SIG-M5 treated with dmso at 0.1 percent for 504 hours (cell line): ENCODE measurements around the gene FOXD2.

ENCODE experiments used
- DNase-seq: peaks from one replicate; lab custom pipeline; 2025; ENCODE audit not compliant: unreplicated experiment; lab: John Stamatoyannopoulos, UW

The FOXD2 gene

DNA sequence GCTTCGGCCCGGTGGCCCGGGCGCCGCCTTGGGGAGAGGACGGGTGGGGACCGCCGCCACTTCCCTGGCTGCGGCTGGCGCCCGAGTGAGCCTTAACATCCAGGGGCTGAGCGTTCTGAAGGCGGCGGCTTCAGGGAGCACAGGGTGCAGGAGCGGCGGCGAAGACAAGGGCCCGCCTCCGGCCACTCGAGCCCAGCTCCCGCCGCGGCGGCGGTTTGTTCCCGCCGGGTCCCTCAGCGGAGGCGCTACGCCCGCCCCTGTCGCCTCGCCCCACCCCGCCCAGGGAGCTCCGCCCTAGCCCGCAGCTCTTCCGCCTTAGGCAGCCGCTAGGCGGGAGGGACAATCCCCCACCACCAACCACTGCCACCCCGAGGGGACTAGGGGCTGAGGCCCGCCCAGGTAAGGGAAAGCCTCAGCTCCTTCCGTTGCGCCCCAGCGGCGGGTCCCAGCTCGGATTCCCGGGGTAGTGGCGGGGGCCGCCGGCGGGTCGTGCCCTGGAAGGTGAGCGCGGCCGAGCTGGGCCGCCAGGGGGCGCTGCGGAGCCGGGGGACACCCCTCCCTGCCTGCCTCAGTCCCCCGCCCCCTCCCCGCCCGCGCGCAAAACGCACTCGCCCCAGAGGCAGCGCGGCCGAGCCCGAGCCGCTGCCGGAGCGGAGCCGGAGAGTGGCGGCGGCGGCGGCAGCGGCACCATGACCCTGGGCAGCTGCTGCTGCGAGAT lies at the start of gene FOXD2:
TSS of gene FOXD2 (plus strand) at position 598 of the 718 bp plus-strand sequence. CDS start at position 690, 92 bp downstream.
- DNase-seq, result peak; percentile 79

DNA sequence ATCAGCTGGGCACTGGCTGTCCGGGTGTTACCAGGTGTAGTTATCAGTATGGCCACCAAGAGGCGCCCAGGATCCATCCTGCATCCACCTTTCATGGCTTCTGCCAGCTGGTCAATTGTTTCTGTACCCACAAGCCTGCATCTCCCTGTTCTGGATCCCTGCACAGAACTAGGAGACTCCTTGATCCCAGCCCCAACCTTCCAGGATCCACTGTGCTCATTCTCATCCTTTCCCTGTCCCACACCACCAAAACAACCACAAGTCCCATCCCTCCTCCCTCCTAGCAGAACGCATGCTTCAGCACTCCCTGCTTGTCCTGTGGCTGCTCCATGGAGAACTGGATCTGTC lies 49.0 kb upstream of the FOXD2 start:
- peak; percentile 38 for DNase-seq

DNA sequence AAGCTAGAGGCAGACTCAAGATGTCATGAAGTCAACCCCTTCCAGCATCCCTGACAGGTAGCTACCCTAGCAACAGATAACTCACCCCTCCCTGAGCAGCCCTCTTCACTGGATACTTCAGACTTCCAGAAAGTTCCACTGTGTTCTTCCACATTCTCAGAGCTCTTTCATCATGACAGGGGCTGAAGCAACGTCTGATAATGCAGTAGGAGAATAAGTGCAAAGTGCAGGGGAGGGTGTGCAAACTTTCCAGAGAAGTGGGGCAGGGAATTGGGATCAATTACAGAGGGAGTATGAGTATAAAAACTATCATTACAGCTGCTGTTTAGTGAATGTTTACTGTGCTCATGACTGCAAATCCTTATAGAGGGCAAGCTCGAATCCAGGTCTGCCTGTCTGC lies 48.1 kb upstream of the FOXD2 start:
- no peak for DNase-seq

DNA sequence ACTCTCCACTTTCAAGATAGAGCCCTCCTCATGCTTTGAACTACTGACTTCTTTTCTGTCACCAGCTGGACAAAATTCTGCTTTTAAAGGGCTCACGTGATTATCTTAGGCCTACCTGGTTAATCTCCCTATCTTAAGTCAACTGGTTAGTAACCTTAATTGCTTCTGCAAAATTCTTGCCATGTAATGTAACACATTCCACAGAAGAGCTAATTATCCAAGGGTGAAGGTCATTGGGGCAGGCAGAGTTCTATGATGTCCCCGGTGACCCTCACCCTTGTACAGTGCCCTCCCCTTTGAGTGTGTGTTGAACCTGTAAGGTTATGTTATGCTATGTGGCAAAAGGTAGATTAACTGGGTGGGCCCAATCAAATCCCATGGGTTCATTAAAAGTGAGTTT lies 47.0 kb upstream of the FOXD2 start:
- no peak for DNase-seq

DNA sequence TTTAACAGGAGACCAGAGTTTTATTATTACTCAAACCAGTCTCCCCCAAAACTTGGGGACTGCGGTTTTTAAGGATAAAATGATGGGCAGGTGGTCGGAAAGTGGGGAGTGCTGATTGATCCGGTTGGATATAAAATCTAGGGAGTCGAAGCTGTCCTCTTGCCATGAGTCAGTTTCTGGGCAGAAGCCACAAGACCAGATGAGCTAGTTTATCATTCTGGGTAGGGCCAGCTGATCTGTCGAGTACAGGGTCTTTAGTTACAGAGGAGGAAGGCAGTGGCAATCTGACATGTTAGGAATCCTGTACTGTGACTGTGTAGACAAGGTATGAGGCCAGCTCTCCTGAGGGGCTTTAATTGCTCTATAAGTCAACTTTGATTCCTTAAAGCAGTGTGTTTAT lies 44.7 kb upstream of the FOXD2 start:
- no peak for DNase-seq

DNA sequence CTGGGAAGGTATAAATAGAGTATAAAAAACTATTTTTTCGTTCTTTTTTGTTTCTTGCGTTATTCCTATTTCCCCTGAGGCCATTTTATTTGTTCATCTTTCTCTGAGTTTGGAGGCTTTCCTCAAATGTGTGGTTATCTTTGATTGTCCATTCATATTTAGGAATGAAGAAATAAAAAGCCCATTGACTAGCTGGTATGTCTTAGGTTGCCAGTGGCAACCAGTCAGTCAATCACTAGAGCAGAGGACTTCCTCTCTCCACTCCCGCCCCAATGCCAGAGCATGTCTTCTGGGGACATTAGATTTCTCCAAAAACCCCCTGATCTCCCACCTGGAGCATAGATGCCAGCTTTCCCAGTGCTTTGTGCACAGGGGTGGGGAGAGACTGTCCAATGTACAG lies 42.4 kb upstream of the FOXD2 start:
- DNase-seq, result no peak

DNA sequence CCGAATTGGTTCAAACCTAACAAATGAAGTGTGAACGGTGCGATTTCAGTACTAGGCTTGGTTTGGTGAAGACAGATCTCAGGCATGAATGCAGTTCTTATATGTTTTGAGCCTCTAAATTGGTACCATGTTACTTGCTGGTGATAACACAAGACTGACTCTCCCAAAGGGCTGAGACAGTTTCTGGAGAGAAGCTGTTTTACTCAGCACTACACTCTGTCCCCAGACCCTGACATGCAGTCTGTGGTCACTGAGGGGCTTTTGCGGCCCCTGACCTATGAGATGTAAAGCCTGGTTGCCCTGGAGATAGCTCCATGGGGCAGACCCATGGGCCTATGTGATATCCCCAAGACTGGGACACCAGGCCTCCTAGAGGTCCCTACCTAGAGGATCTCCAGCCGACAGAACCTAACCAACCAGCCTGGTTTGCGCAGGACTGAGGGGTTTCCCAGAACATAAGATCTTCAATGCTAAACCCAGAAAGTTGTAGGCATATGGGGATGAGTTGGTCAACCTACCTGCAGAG lies 41.1 kb upstream of the FOXD2 start:
- no peak for DNase-seq

DNA sequence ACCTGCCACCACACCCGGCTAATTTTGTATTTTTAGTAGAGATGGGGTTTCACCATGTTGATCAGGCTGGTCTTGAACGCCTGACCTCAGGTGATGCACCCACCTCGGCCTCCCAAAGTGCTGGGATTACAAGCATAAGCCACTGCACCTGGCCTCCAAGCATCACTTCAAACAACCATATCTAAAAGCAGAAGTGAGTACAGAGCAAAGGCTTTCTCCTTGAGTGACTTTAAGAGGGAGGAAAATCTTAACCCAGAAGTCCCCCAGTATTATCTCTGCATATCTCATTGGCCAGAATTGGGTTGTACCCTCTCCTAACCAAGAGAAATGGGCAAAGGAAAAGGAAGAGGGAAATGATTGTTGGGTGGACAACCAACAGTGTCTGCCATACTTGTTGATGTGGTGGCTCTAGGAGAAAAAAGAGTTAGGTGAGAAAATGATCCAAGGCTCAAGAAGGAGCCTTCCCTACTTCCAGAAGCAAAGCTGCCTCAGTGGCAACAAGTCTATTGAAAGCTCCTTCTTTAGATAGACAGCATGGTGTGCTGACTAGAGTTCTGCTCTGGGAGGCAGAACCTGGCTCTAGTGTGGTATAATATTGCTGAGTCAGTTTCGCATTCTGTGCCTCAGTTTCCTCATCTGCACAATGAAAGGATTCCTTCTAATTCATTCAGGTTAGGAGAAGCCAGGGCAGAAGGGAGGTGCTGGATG lies 38.6 kb upstream of the FOXD2 start:
- no peak for DNase-seq

DNA sequence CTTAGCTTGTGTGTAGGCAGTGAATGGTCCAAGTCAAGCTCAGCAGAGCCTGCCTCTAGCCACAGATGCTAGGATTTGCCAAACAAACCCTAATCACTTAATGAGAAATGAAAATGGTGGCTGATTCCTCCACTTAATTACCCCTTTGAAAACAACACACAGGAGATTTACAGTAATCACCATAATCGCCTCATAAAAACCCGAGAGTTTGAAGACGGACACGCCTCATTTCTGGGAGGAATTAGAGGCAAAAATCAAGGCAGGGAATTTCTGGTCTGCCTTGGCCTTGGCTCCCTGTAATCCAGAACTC lies 38.0 kb upstream of the FOXD2 start:
- no peak for DNase-seq

DNA sequence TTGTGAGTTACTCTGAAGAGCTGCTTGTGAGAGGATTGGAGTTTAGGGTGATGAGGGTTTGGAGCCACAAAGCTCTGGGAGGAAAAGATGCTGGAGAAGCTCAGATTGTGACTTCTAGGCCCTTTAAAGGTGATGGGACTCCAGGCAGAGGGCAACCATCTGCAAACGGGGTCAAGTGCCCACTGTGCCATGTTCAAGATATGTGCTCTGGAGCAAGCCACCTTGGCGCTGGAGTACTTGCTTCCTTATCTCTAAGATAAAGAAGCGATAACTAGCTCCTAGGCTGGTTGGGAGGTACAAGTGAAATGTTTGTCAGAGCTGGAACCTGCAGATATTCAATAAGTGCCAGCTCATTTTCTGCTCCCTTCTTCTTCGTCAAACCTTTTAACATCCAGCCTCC lies 36.1 kb upstream of the FOXD2 start:
- DNase-seq, result no peak

DNA sequence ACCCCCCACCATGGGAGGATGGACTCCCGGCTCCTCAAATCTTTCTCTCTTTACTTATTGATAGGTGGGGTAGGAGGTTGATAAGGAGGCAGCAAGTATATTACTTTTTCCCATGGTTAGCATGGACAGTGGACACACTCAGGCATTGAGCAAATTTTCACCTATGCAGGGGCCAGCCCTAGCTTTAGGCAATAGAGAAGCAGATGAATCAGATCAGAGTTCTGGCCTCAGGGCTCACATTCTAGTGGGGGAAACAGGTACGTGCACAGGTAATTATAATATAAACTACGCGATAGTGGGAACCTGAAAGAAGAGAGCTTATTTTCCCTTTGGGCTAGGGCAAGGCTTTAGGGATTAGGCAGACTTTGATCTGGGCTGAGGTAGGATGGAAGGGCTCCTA lies 35.3 kb upstream of the FOXD2 start:
- DNase-seq, result no peak

DNA sequence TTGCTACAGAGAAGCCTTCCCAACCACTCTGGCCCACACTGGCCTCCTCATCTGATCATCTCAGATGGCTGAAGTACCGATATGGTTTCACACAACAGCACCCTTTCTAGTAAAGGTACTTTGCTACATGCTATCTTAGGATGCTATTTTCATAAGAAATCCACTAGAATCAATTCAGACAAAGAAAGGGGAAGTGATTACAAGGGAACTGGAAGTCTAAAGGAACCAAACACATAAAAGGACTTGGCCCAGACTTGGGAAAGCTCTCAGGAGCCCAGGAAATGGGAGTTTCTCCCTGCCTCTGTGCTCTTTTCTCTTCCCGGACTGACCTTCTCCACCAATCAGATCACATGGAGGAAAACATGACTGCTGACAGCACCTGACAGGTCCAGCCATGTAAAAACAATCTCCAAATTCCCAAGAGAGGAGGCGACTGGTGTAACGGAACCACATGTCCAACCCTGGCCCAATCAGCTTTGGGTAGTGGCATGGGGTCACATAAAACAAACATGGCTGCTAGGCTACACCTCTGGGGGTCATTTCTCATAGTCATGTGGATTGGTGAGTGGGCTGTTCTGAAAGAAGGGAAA lies 34.4 kb upstream of the FOXD2 start:
- DNase-seq, result no peak

DNA sequence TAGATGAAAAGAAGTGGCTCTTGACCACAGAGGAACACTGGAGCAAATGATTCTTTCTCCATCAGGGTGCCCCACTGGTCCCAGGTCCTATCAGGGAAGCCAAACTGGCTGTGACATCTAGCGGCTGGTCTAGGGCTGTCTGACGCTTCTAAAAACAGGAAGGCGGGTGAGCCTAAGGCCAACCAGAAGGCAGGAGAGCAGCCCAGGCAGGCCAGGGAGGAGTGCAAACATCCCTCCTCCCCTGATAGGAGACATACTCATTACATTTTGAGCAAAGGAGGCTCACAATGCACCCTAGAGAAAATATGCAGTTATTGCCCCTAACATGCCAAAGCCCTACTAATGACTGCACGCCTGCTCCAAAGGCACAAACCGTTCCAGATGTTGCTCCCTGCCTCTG lies 32.1 kb upstream of the FOXD2 start:
- DNase-seq, result peak; percentile 14

DNA sequence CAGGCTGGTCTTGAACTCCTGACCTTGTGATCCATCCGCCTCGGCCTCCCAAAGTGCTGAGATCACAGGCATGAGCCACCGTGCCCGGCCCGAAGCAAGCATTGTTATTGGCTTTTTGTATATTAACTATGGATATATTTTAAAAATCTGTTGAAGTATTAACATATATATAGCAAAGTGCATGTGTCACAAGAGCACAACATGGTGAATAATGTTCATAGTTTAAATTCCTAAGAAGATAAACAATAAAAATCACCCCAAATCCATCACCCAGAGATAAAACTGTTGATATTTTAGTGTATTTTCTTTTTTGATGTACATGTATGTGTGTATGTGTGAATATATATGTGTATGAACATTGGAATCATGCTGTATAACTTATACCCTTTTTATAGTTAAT lies 30.9 kb upstream of the FOXD2 start:
- DNase-seq, result no peak

DNA sequence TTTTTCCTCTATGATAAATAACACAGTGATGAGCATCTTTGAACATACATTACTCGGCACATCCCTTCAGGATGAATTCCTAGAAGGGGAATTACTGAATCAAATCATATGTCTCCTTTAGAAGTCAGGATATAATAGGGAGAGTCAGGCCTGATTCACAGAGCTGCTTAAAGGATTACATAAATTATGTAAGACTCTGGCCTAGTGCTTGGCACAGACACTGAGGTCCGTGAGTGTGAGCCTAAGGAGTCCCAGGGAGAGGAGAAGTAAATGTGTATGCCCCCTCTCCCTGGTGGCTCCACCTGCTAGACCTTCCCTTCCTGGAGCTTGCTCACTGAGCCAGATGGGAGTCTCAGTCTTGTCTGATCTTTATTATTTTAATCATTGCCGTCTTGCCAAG lies 30.4 kb upstream of the FOXD2 start:
- no peak for DNase-seq

DNA sequence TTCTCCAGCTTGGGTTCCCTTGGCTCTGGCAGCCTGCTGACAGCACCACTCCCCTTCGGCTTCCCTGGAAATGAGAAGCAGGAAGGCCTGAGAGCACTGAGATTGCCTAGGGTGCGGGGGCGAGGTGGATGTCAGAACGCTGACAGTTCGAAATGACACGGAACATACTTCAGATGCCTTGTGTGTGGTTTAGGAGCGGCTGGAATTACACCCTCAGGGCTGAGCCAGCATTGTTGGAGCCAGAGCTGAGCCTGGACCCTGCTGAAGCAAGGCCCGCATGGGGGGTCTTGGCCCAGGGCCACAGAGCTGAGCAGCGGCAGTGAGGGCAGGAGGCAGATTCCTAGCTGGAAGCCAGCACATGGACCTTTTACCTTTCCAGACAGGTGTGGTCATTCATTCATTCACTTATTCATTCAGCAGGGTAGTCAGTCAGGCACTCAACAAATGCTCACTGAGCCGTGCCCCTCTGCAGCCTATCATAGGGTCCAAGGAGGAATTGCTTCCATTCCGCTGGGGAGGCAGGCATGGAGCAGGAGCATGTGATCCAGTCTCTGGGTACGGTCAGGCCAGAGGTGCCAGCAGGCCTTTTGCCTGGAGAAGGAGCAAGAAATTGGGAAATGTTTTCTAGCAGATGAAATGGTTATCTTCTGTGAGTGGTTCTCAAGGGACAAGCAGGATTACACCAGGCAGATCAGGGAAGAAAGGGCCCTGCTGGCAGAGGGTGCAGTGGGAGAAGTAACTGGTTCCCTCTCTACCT lies 28.4 kb upstream of the FOXD2 start:
- no peak for DNase-seq

DNA sequence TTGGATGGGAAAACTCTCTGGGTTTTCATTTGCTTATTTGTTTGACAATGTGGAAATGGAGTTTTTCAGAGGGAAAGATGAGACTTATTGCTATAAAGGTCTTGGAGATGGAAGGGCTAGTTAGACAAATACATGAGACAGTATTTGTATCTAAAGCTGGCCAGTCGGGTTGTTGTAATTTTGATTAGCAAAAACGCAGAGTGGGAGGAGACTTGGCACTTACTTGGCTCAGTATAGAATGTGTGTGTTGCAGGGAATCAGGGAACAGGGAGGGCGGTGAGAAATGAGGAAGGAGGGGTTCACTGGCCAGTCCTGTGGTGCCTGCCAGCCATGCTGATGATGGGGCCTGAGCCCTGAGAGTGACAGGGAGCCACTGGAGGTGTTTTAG lies 27.8 kb upstream of the FOXD2 start:
- DNase-seq, result no peak

DNA sequence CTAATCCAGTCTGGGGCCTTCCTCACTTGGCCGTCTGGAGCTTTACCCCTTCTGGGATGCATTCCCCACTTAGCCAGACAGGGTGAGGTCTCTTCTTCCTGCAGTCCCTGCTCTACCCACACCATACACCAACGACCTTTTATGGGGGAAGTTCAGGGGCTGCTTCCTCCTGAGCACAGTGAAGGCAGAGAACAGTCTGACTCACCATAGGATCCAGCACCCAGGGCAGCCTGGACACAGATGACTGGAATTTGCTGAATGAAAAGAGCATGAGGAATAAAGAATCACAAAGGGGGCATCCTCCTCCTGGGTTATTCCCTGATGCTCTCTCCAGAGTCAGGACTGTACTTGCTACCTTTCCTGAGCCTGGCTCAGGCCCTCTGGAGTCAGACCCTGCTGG lies 26.4 kb upstream of the FOXD2 start:
- no peak for DNase-seq

DNA sequence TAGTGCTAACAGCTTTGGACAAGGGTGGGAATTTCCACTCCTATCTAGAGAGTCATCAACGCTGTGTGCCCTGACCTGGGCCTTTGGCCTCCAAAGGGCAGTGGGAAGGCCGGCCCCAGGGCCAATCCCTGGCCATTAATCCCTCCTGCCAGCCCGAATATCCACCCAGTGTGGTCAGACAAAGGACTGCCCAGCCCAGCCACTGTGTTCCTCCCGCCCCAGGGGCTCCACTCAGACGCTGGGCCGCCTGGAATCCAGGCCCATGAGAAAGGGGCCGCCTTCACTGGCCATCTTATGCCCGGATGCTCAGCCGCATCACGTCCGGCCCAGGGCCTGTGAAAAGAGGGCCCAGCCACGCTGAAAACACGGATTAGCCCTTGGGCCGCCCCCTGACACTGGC lies 25.4 kb upstream of the FOXD2 start:
- DNase-seq, result no peak

DNA sequence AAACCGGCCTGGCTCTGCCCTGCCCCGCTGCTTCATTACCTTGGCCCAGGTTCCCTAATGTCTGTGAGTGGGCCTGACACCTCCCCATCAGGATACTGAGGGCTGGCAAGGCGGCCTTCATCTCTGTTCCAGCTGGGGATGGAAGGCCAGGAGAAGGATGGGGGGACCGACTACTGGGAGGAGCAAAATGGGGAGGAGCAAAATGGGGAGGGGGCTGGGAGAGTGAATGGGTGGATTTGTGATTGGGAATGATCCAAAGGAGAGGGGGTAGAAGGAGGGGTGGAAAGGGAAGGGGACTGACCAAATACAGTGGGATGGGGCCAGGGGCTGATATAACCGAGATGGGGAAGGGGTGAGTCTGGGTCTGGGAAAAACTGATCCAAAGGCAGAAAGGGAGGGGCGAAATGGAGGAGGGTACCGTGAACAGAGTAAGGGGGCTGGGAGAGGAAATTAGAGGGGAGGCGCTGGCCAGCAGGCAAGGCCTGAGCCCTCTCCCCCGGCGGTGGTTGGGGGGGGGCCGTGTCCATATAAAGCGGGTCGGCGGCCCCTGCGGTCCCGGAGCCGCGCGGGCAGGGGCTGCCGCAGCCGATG lies 22.0 kb upstream of the FOXD2 start, which contains the start of gene FOXE3:
TSS of gene FOXE3 (plus strand) at position 558 of the 591 bp plus-strand sequence. CDS start at position 589, 31 bp downstream.
- no peak for DNase-seq
